Putamen (tissue), 1 donor: ENCODE measurements around the gene PHOX2A.

ENCODE experiments used
- DNase-seq: peaks from one replicate; pipeline ENCODE4 v3.0.0-alpha.2; 2016; ENCODE audit warnings: low spot score

PHOX2A gene

GRCh38 chr11:72249961-72250360, 6.0 kb upstream of the PHOX2A start:
- no peak for DNase-seq

- no peak for DNase-seq
These were observed 3.6 kb upstream of the PHOX2A start for GRCh38 chr11:72247584-72247983.

- no peak for DNase-seq
These were observed 1.4 kb upstream of the PHOX2A start for GRCh38 chr11:72245263-72245816.

GRCh38 chr11:72244361-72245262, 636 bp upstream of the PHOX2A start:
- DNase-seq = no peak

GRCh38 chr11:72243173-72244059, 560 bp downstream of the PHOX2A start:
- DNase-seq = no peak

- DNase-seq = no peak
These were observed 1.8 kb downstream of the PHOX2A start for GRCh38 chr11:72242141-72242540.

- DNase-seq = no peak
These were observed 2.6 kb downstream of the PHOX2A start for GRCh38 chr11:72241291-72241781.

GRCh38 chr11:72240461-72241290, 3.3 kb downstream of the PHOX2A start:
- no peak for DNase-seq

GRCh38 chr11:72239849-72240460, 4.0 kb downstream of the PHOX2A start:
- DNase-seq = no peak

- no peak for DNase-seq
These were observed 4.6 kb downstream of the PHOX2A start for GRCh38 chr11:72239313-72239848.

GRCh38 chr11:72238492-72239312, 5.3 kb downstream of the PHOX2A start:
- DNase-seq = no peak

GRCh38 chr11:72238040-72238450, 5.9 kb downstream of the PHOX2A start:
- DNase-seq = no peak

- no peak for DNase-seq
These were observed 6.7 kb downstream of the PHOX2A start for GRCh38 chr11:72237112-72237931.

GRCh38 chr11:72236774-72237111, 7.2 kb downstream of the PHOX2A start:
- no peak for DNase-seq

GRCh38 chr11:72236083-72236697, 7.8 kb downstream of the PHOX2A start:
- DNase-seq = no peak

GRCh38 chr11:72235351-72236057, 8.5 kb downstream of the PHOX2A start:
- DNase-seq = no peak

GRCh38 chr11:72234920-72235319, 9.1 kb downstream of the PHOX2A start:
- DNase-seq = no peak

- no peak for DNase-seq
These were observed 9.5 kb downstream of the PHOX2A start for GRCh38 chr11:72234514-72234830.
